ENCODE data around the gene NAXE.

GRCh38 chr1:156639601-156640101 is 48.1 kb downstream of the NAXE start:
- TF ChIP-seq, protein P1, sequence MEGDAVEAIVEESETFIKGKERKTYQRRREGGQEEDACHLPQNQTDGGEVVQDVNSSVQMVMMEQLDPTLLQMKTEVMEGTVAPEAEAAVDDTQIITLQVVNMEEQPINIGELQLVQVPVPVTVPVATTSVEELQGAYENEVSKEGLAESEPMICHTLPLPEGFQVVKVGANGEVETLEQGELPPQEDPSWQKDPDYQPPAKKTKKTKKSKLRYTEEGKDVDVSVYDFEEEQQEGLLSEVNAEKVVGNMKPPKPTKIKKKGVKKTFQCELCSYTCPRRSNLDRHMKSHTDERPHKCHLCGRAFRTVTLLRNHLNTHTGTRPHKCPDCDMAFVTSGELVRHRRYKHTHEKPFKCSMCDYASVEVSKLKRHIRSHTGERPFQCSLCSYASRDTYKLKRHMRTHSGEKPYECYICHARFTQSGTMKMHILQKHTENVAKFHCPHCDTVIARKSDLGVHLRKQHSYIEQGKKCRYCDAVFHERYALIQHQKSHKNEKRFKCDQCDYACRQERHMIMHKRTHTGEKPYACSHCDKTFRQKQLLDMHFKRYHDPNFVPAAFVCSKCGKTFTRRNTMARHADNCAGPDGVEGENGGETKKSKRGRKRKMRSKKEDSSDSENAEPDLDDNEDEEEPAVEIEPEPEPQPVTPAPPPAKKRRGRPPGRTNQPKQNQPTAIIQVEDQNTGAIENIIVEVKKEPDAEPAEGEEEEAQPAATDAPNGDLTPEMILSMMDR (IDR thresholded peaks at IDR 0.05) = no peak
- TF ChIP-seq POLR2A (IDR thresholded peaks at IDR 0.05) (no peak), EP300 (IDR thresholded peaks at IDR 0.05) (no peak)
